GM19239 (cell line): ENCODE measurements around the gene ABCA3.

Experiments used
- DNase-seq: peaks from one replicate; pipeline ENCODE4 v3.0.0; 2011; ENCODE audit warnings: low spot score; ENCODE audit not compliant: insufficient read length
- FAIRE-seq: peaks from 2 replicates; lab custom pipeline; 2011; peaks lifted over from hg19 to GRCh38; lab: Jason Lieb, UNC

ABCA3 gene

GRCh38 chr16:2284001-2284770 lies 56.3 kb downstream of the ABCA3 start:
- DNase-seq (no peak), FAIRE-seq (no peak)

GRCh38 chr16:2282866-2283555 lies 57.5 kb downstream of the ABCA3 start:
- DNase-seq = no peak

GRCh38 chr16:2282262-2282661 lies 58.3 kb downstream of the ABCA3 start:
- FAIRE-seq (no peak), DNase-seq (no peak)

More at GRCh38 chr16:2282866-2283555, 57.5 kb downstream of the ABCA3 start:
- no peak for FAIRE-seq

GRCh38 chr16:2280981-2281542 lies 59.5 kb downstream of the ABCA3 start:
- DNase-seq (no peak), FAIRE-seq (no peak)

GRCh38 chr16:2280461-2280860 lies 60.1 kb downstream of the ABCA3 start:
- FAIRE-seq (no peak), DNase-seq (no peak)

GRCh38 chr16:2278956-2279800 lies 61.4 kb downstream of the ABCA3 start:
- no peak for DNase-seq
- no peak for FAIRE-seq

GRCh38 chr16:2278272-2278608 lies 62.3 kb downstream of the ABCA3 start:
- FAIRE-seq (no peak), DNase-seq (no peak)

GRCh38 chr16:2277466-2278271 lies 62.9 kb downstream of the ABCA3 start:
- no peak for DNase-seq
- no peak for FAIRE-seq

GRCh38 chr16:2276368-2277195 lies 63.9 kb downstream of the ABCA3 start:
- DNase-seq (no peak), FAIRE-seq (no peak)

GRCh38 chr16:2275476-2276367 lies 64.8 kb downstream of the ABCA3 start:
- FAIRE-seq (no peak), DNase-seq (no peak)

GRCh38 chr16:2273931-2274330 lies 66.6 kb downstream of the ABCA3 start:
- DNase-seq (no peak), FAIRE-seq (no peak)

- DNase-seq = no peak
- no peak for FAIRE-seq
Observed at GRCh38 chr16:2273484-2273883, 67.0 kb downstream of the ABCA3 start.

- FAIRE-seq (no peak), DNase-seq (no peak)
Observed at GRCh38 chr16:2271848-2272461, 68.6 kb downstream of the ABCA3 start.

GRCh38 chr16:2270588-2271470 lies 69.7 kb downstream of the ABCA3 start:
- DNase-seq (no peak), FAIRE-seq (no peak)

GRCh38 chr16:2270070-2270462 lies 70.5 kb downstream of the ABCA3 start:
- DNase-seq (no peak), FAIRE-seq (no peak)

GRCh38 chr16:2267913-2268666 lies 72.4 kb downstream of the ABCA3 start, which contains the start of gene RNPS1:
Gene RNPS1 (minus strand): TSS chr16:2268126. CDS start chr16:2264643, 3,483 bp downstream.
- DNase-seq (peak; percentile 98), FAIRE-seq (peak; percentile 92)
